HepG2 (cell line): ENCODE results near the gene SCN8A.

Source experiments
- AGO1 ChIP-seq: fragments of 200-400 bp; formaldehyde crosslinking; IDR thresholded peaks from 2 replicates; pipeline ENCODE4 v1.6.1; 2017; ENCODE audit warnings: mild to moderate bottlenecking, low read depth, low read length, moderate library complexity; ENCODE audit not compliant: poor library complexity, severe bottlenecking
- ATRX ChIP-seq: sonication (generic); formaldehyde crosslinking; IDR thresholded peaks from 2 replicates; pipeline ENCODE4 v1.4.0; 2020; ENCODE audit warnings: missing genetic modification reagents, borderline replicate concordance
- CTCF ChIP-seq: sonication (generic); formaldehyde crosslinking; IDR thresholded peaks from 2 replicates; pipeline ENCODE4 v1.5.0; 2020; ENCODE audit warnings: mild to moderate bottlenecking, missing genetic modification reagents, moderate library complexity
- KDM5B ChIP-seq: sonication (generic); formaldehyde crosslinking; IDR thresholded peaks from 2 replicates; pipeline ENCODE4 v1.4.0; 2020; ENCODE audit warnings: missing genetic modification reagents, mild to moderate bottlenecking, borderline replicate concordance
- MTF2 ChIP-seq: sonication (generic); formaldehyde crosslinking; IDR thresholded peaks from 2 replicates; pipeline ENCODE4 v1.5.0; 2020; ENCODE audit warnings: missing genetic modification reagents, borderline replicate concordance
- PHF21A ChIP-seq: sonication (generic); formaldehyde crosslinking; IDR thresholded peaks from 2 replicates; pipeline ENCODE4 v1.5.0; 2020; ENCODE audit warnings: mild to moderate bottlenecking, missing genetic modification reagents
- POLR2A ChIP-seq, 2 experiments: IDR thresholded peaks; 2 replicates each; pipeline ENCODE4 v1.6.1; 2011; ENCODE audit warnings: low read depth in 2 of 2, low read length in 2 of 2, mild to moderate bottlenecking in 1 of 2, moderate library complexity in 1 of 2; ENCODE audit not compliant: insufficient read depth in 1 of 2
- REPIN1 ChIP-seq: sonication (generic); formaldehyde crosslinking; IDR thresholded peaks from 2 replicates; pipeline ENCODE4 v1.8.0; 2022; ENCODE audit warnings: missing genetic modification reagents, low read depth, mild to moderate bottlenecking, borderline replicate concordance
- TP53 ChIP-seq: sonication (generic); formaldehyde crosslinking; conservative IDR thresholded peaks from 2 replicates; pipeline ENCODE4 v1.4.0; 2020; ENCODE audit warnings: missing genetic modification reagents
- YY1 ChIP-seq: IDR thresholded peaks from 2 replicates; pipeline ENCODE4 v1.6.1; 2011; ENCODE audit warnings: low read length, low read depth, moderate library complexity, mild to moderate bottlenecking; ENCODE audit not compliant: insufficient read depth, insufficient replicate concordance
- ZBTB1 ChIP-seq: sonication (generic); formaldehyde crosslinking; IDR thresholded peaks from 2 replicates; pipeline ENCODE4 v1.4.0; 2020; ENCODE audit warnings: missing genetic modification reagents, borderline replicate concordance
- ZNF335 ChIP-seq: sonication (generic); formaldehyde crosslinking; IDR thresholded peaks from 2 replicates; pipeline ENCODE4 v1.4.0; 2020; ENCODE audit warnings: missing genetic modification reagents
- TF ChIP-seq, protein P1 (sequence below): sonication (generic); formaldehyde crosslinking; IDR thresholded peaks from 2 replicates; pipeline ENCODE4 v1.5.1; 2020; ENCODE audit warnings: missing genetic modification reagents, mild to moderate bottlenecking, borderline replicate concordance

GRCh38 chr12:51705450-51705849 lies 114.4 kb downstream of the SCN8A start:
- no peak for TF ChIP-seq TP53
- no peak for TF ChIP-seq ZNF335 (CRISPR knock-in tag)
- no peak for TF ChIP-seq REPIN1
- no peak for TF ChIP-seq ZBTB1 (CRISPR knock-in tag)
- TF ChIP-seq, protein P1, sequence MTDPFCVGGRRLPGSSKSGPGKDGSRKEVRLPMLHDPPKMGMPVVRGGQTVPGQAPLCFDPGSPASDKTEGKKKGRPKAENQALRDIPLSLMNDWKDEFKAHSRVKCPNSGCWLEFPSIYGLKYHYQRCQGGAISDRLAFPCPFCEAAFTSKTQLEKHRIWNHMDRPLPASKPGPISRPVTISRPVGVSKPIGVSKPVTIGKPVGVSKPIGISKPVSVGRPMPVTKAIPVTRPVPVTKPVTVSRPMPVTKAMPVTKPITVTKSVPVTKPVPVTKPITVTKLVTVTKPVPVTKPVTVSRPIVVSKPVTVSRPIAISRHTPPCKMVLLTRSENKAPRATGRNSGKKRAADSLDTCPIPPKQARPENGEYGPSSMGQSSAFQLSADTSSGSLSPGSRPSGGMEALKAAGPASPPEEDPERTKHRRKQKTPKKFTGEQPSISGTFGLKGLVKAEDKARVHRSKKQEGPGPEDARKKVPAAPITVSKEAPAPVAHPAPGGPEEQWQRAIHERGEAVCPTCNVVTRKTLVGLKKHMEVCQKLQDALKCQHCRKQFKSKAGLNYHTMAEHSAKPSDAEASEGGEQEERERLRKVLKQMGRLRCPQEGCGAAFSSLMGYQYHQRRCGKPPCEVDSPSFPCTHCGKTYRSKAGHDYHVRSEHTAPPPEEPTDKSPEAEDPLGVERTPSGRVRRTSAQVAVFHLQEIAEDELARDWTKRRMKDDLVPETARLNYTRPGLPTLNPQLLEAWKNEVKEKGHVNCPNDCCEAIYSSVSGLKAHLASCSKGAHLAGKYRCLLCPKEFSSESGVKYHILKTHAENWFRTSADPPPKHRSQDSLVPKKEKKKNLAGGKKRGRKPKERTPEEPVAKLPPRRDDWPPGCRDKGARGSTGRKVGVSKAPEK, result no peak
- no peak for TF ChIP-seq CTCF (CRISPR knock-in tag)
- no peak for TF ChIP-seq KDM5B (CRISPR knock-in tag)
- TF ChIP-seq POLR2A (IDR thresholded peaks at IDR 0.05; ENCODE audit: insufficient read depth in 1 of 2, low read depth in 2 of 2, low read length in 2 of 2), result no peak
- TF ChIP-seq ATRX (CRISPR knock-in tag), result no peak
- no peak for TF ChIP-seq PHF21A (CRISPR knock-in tag)
- TF ChIP-seq YY1, result no peak
- no peak for TF ChIP-seq AGO1
- no peak for TF ChIP-seq MTF2 (CRISPR knock-in tag)
